GM21723 (cell line): ENCODE data around the gene RUFY1.
A peak's percentile ranks its signal among the peaks of the same experiment; 100 is the strongest.
"Not testable (repeated sequence)": the region's sequence is repeated elsewhere in the genome, so short reads cannot be mapped to it uniquely, and the experiment has no call there.

Source experiments
- ATAC-seq: cut with Tn5 transposase; IDR thresholded peaks from one replicate; pipeline ENCODE4 v1.9.1; 2021; ENCODE audit warnings: mild to moderate bottlenecking, moderate library complexity; ENCODE audit not compliant: unreplicated experiment

The RUFY1 gene

DNA sequence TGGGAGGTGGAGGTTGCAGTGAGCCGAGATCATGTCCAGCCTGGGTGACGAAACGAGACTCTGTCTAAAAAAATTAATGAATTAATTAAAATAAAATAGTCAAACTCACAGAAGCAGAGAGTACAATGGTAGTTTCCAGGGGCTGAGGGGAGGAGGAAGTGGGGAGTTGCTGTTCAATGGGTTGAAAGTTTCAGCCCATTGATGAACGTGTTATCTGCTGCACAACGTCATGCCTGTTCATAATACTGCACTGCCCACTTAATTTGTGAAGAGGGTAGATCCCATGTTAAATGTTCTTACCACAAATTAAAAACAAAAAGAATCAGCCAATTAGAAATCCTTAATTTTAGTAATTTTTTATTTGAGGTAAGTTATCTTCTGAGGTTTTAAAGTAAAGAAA, 16.4 kb upstream of the RUFY1 start:
- ATAC-seq: no peak

DNA sequence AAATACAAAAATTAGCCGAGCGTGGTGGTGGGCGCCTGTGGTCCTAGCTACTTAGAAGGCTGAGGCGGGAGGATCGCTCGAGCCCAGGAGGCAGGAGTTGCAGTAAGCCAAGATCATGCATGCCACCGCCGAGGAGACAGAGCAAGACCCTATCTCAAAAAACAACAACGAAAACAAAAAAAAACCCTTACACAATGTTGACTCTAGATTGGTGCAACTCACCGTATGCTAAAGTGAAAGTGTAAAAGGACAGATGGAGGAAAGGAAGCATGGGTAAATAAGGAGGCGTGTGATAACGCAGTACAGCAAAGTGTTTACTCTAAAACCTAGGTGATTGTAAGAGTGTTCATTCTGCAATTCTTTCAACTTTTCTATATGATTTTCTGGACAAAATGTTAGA, 15.9 kb upstream of the RUFY1 start:
- ATAC-seq: peak; percentile 48

DNA sequence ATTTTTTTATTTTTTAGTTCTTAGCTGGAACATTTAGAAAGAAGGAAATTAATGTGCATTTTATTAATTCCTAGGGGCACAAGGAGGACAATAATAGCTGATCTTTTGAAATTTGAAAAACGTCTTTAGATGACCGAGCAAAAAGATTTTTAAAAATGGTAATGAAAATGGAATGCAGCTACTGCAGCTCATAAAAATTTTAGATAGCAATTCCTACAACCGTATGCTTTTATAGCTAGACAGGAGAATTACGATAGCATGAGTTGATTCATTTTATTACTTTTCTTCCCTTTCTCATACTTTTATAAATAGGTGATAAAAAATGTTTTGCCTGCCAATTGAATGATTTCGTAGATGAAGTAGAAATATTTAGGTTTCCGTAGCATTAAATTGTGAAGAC, 13.7 kb upstream of the RUFY1 start:
- ATAC-seq: no peak

DNA sequence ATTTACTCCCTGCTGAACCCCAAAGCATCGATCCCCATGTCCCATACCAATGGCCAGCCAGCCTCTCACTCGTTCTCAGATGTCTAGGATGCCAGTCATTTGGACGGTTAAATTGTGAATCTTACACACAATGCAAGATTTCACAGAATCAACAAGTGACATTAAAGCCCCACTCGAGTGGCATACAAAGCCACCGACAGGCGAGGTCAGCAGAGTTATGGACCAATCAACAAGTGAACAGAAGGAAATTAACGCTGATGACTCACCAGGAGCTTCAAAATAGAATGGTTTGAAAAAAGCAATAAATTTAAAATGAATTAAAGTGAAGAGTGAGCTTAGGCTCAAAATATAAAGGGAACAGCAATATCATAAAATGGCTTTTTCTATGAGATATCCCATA, 8.2 kb upstream of the RUFY1 start:
- ATAC-seq: no peak

DNA sequence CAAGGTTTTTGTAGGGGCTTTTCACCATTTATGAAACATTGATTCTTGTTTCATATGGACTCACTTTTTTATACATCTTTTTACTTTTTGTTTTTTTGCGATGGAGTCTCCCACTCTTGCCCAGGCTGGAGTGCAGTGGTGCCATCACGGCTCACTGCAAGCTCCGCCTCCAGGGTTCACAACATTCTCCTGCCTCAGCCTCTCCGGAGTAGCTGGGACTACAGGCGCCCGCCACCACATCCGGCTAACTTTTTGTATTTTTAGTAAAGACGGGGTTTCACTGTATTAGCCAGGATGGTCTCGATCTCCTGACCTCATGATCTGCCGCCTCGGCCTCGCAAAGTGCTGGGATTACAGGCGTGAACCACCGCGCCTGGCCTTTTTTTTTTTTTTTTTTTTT, 7.1 kb upstream of the RUFY1 start:
- ATAC-seq: not testable (repeated sequence)

DNA sequence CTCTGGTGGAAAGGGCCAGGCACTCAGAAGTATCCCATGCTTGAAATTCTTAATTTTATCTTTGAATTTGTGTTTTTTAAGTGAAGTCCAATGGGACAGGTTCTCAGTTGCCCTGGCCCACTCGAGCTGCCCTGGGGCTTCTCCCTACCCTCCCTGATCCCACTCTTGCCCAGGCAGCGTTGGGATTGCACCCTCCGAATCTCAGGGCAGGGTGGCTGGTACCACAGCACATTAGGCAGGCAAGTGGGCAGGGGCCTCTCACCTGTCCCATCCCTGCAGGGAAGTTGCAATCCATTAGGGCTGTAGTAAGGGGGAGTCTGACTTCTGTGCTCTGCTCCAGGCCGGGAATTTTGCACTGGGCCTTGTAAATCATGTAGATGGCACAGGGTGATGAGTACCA, 2.7 kb downstream of the RUFY1 start:
- ATAC-seq: no peak

DNA sequence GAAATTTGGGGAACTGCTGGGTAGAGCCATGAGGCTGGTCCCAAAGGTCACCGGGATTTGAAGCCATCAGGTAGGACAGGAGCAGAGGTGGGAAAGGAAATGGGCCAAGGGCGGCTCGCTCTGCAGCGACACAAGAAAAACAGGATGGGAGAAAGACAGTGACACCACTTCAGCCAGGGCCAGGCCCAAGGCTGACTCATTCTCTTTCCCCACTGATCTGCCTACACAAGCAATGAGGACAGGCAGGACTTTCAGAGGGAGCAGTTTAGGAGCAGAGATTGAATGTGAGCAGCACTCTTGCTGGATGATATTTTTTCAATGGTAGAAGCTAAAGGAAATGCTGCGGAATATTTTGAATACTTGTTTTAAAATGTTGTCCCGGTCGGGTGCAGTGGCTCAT, 3.5 kb downstream of the RUFY1 start:
- ATAC-seq: no peak

DNA sequence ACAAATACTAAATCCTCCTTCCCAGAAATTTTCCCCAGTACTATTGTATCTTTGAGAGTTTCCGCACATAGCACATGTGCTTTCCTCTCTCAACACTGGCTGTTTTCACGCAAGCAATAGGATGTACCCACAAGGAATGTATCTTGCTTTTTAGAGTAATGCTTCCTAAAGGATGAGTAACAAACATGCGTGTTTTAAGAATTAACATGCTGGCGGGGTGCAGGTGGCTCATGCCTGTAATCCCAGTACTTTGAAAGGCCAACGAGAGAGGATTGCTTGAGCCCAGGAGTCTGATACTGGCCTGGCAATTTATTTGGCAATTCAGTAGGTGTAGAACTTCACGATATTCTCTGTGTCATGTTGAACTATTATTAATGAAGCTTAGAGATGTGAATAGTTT, 4.6 kb downstream of the RUFY1 start:
- no peak for ATAC-seq

DNA sequence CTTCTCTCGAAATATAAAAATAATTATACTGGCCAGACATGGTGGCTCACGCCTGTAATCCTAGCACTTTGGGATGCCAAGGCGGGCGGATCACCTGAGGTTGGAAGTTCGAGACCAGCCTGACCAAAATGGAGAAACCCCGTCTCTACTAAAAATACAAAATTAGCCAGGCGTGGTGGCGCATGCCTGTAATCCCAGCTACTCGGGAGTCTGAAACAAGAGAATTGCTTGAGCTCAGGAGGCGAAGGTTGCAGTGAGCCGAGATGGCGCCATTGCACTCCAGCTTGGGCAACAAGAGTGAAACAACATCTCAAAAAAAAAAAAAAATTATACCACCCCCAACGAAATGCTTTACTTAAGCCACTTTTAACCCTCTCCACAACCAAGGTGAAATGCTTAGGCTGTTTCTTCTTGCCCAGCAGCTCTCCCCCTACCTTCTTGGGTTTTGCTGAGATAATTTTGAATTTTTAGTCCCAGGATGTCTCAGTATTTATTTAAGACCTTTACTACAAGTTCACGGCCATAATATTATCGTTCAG, 8.0 kb downstream of the RUFY1 start:
- not testable (repeated sequence) for ATAC-seq

DNA sequence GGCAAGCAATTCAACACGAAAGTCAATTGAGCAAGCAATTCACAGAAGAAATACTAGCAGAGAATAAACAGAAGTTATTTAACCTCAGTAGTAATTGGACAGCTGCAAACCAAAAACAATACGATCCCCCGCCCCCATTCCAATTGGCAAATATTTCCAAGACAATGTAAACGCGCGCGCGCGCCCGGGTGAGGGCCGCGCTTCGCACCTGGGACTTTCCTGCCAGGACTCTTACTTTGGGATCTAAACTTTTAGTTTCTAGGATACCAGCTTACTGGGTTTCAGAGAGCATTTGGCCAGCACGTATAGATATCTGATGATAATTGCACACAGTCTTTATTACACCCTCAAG, 8.6 kb downstream of the RUFY1 start:
- ATAC-seq: peak; percentile 9

DNA sequence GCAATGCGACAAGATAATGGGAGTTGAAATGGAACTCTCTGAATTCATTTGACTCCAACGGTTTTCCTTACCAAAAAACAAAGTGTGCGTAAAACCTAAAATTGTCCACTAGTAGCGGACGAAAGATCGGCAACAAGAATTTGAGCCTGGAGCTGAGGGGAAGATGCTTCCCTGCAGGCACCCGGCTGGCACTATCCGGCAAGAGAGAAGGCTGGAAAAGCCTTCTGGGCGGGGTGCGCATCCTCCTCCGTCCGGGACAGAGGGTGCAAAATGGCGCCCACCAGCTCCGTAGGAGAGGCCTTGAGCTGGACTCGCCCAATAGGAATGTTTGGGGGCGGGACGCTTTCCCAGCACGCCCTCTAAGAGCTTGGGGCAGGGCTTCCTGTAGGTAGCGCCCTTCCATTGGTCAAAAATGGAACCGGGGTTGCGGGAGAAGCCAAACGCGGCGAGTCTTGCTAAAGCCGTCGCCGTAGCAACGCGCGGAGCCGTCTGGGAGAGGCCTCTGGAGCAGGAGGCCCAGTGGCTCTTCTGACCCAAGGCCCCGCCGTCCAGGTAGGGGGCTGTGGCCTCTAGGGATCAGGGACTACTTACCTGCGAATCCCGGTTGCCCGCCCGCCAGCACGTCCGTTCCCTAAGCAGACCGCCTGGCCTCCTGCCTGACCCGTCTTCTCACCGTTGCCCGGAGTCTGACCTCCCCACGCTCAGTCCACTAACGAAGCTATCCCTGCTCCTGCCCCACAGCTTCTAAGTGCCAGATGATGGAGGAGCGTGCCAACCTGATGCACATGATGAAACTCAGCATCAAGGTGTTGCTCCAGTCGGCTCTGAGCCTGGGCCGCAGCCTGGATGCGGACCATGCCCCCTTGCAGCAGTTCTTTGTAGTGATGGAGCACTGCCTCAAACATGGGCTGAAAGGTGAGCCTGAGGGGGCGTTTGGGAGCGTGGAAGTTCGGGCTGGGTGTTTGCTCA, 9.2 kb downstream of the RUFY1 start:
- ATAC-seq: peak; percentile 99

DNA sequence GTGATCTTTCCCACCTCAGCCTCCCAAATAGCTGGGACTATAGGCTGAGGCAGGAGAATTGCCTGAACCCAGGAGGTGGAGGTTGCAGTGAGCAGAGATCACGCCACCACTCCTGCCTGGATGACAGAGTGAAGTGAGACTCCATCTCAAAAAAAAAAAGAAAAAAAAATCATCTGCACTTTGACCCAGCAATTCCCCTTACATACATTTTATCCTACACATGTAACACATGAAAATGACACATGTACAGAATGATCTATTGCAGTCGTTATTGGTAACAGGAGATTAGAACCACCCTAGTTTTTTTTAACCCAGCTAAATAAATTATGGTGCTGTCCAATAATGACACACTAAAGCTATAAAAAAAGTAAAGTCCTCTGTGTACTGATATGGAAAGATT, 14.2 kb downstream of the RUFY1 start:
- no peak for ATAC-seq

DNA sequence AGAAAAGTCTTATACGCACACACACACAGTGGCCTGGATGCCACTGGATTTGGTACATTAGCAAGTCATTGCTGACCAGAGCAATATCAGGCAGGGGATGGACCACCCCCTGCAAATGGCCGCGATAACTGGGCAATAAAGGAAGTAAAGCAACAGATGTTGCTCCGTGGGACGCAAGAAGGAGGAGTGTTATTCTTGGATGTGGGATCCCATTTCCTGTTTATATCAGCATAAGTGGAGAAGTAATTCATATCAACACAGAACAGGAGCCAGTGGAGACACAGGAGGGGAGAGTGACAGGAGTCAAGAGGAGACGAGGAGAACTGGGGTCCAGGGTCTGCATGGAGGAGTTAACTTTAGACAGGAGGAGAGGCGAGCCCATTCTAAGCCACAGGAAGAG, 18.4 kb downstream of the RUFY1 start:
- no peak for ATAC-seq

DNA sequence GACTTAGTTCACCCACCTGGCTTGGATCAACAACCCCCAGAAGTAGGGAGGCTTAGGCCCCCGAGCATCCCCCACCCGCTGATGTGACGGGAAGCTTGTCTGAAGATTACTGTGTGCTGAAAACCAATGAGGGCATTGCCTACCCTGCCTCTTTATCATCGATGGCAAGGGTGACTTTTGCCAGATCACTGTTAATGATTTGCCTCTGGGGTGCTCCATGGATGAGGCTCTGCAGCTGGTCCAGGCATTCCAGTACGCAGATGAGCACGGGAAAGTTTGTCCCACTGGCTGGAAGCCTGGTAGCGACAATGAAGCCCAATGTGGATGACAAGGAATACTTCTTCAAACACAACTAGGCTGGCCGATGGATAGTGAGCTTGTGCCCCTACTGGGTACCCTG, 22.0 kb downstream of the RUFY1 start:
- no peak for ATAC-seq

DNA sequence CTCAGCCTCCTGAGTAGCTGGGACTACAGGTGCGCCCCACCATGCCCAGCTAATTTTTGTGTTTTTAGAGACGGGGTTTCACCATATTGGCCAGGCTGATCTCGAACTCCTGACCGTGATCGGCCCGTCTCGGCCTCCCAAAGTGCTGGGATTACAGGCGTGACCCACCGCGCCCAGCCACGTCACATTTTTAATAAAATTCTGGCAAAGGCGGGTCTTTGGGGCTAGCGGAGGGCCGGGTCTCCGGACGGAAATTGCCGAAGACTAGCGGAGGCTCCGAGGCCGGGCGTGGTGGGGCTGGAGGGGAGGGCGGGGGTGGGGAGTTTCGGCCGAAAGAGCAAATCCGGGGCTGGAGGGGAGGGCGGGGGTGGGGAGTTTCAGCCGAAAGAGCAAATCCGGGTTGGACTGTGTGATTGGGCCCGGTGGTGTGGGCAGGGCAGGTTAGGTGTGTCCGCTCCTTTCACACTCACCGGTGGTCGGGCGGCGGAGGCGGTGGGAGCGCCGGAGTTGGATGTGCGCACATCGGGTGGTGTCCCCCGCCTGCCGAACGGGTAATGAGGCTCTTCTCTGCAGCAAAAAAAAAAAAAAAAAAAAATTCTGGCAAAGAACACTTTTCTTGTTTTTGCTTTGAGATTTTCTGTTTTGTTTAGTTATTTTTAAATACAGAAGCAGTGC, 27.1 kb downstream of the RUFY1 start:
- no peak for ATAC-seq

DNA sequence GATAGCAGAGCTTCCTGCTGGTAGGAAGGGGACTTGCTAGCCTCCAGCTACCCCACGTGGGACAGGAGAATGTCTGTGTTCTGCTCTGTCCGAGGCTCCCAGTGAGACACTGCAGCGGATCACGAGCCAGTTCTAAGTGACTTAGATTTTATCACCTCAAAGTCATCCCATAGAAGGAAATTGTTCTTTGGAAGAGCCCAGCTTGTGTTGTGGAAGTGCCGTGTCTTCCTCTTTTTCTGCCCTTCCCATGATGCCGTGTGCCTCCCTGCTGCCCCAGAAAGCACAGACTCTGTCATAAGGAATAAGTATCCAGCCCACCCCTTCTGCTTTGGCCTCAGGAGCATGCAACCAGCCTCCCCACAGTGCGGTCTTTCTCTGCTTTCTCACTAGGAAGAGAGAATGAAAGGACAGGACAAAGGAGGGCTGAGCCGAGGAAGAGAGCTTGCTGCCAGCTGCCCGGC, 35.6 kb downstream of the RUFY1 start:
- ATAC-seq: no peak

DNA sequence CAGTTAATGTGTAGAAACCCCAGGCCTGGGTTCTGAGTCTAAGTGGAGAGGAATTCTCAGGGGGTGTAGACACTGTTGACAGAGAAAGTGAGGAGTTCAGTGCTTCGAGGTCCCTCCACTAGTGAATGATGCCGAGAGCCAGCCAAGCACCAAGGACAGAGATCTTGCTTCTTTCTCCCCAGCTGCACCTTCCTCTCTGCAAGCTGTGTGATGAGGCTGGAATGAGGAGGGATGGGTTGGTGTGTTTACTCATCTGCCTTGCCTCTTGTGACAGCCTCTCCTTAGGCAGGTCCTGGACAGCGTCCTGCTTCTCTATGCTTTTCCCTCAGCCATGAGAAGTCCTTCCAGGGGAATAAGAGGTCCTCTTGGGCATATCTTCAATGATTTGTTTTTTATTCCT, 37.8 kb downstream of the RUFY1 start:
- no peak for ATAC-seq

DNA sequence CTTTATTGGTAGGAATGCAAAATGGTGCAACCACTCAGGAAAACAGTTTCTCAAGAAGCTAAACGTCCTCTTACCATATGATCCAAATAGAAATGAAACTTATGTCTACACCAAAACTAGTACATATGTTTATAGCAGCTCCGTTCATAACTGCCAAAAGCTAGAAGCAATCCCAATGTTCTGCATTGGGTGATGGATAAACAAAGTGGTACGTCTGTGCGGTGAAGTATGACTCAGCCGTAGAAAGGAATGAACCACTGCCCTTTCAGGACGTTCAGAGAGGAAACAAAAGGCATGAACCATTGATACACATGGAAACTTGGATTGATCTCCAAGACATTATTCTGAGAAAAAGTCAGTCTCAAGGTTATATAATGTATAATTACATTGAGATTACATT, 45.6 kb downstream of the RUFY1 start:
- no peak for ATAC-seq

DNA sequence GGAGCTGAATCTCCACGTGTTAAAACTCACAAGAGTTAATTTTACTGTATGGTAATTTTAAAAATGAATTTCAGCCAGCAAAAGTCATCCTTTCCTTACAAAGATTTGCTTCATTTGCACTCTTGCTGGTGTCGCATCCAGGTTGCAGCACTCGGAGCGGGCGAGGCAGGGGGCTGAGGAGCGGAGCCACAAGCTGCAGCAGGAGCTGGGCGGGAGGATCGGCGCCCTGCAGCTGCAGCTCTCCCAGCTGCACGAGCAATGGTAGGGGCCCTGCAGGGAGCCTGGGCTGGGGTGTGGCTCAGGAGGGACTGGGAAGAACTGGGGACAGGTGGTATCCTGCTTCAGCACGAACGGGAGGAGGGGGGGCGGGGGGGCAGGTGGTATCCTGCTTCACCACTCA, 46.1 kb downstream of the RUFY1 start:
- ATAC-seq: no peak

DNA sequence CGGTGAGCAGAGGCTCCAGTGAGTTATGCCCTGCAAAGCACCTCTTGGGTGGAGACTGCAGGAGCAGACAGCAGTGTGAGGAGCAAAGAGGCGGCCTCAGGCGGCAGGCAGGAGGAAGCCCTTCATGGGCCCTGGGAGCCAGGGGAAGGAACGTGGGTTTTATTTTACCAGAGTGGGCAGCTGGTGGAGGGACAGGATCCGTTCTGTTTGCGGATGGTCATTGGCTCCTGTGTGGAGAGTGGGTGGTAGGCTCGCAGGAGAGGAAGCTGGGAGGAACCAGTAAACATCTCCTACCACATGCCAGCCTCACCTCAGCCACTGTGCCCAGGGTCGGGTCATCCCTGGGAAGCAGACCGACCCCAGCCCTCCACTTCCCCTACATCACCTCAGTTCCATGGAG, 48.7 kb downstream of the RUFY1 start:
- ATAC-seq: no peak

DNA sequence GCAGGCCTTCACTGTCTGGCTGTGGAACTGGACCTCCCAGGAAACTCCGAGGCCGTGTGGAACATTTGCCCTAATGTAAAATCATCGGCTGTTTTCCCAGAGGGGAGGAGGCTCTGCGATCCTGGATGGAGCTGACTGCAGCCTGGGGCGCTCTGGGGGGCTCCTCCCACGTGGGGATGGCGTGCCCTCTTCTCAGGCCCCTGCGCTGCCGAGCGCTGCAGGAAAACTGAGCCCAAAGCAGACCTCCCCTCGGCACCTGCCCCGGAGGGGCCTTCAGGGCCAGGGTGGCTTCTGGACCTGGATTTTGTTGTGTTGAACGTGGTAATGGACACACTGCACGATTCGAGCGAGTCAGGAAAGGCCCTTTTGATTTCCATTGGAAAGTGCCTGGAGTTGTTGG, 49.2 kb downstream of the RUFY1 start:
- no peak for ATAC-seq

DNA sequence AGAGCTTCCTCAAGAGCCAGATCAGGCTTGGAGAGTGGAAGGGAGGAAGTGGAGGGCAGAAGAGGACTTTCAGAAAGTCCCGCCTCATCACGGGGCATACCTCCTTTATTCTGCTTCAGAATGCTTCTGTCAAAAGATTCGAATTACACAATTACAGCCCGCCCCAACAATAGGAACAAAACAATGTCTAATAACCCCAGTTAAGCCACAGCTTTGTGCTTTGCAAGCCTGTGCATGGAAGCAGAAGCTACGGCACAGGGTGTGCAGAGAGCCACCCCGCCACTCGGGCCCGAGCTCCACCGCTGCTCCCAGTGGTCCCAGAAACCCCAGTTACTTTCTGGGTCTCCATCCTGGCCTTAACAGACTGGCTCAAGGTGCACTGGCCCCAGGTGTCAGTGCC, 49.6 kb downstream of the RUFY1 start:
- ATAC-seq: no peak
